ENCODE measurements around the gene PLEKHA1.

Gene PLEKHA1

DNA sequence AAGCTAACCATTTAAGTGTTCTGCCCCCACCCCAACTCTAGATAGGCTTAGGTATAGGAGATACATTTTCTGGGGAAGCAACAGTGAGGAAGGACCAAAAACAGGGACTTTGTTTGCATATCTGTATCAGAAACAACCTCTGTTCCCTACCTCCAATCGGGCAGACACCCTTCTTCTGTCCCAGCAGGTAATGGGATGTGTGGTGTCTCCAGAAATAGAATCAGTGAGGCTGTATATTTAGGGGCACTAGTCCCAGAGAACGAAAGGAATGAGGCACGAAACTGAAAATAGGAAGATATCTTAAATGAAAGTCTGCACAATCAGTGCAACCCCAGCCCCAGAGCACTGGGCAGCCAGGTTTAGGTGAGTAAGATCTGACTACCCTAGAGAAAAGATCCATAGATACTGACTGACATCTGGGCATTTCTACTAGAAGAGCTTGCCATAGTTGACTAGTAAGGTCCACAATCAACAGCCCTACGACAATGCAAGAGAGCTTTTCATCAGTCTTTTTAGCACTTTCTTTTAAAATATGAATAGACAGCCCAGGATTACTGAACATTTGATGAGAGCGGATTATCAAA, 28.1 kb downstream of the PLEKHA1 start:
- DNase-seq = no peak
- Histone ChIP-seq H2BK12ac (ENCODE audit: low read length in 2 of 2) (no peak overlapping the region), H2BK120ac (ENCODE audit: low read depth, low read length) (no peak overlapping the region), H3K27me3 (ENCODE audit: control insufficient read depth in 1 of 2, insufficient read depth in 1 of 2, low read length in 2 of 2) (no peaks in the 10 kb centered on the region), H3K4me3 (ENCODE audit: insufficient read depth in 1 of 2, low read depth in 1 of 2, low read length in 2 of 2) (no peak overlapping the region), H3K23ac (ENCODE audit: low read length in 2 of 2) (no peak overlapping the region), H3K79me1 (replicated peaks; ENCODE audit: low read length, poor library complexity, severe bottlenecking) (peaks cover 22% of the 10 kb centered on the region), H2AK5ac (ENCODE audit: low read length, severe bottlenecking) (no peak overlapping the region), H4K8ac (ENCODE audit: low read length) (no peak overlapping the region), H2AFZ (ENCODE audit: low read depth, low read length) (no peak overlapping the region), H2BK5ac (ENCODE audit: low read depth, low read length, poor library complexity, severe bottlenecking) (no peak overlapping the region), H3K36me3 (ENCODE audit: control insufficient read depth in 1 of 2, insufficient read depth in 2 of 2, low read depth in 1 of 2, low read length in 2 of 2) (peaks cover 6 to 51% of the 10 kb centered on the region in 2 experiments), H3K4me1 (ENCODE audit: control insufficient read depth, insufficient read depth, low read depth, low read length) (no peaks in the 10 kb centered on the region), H4K91ac (ENCODE audit: low read length) (no peak overlapping the region), H3K9ac (ENCODE audit: low read length) (no peak overlapping the region), H3K27ac (ENCODE audit: low read length, poor library complexity, severe bottlenecking) (no peak overlapping the region), H3K9me3 (ENCODE audit: control insufficient read depth, low read length) (no peaks in the 10 kb centered on the region), H3K4ac (ENCODE audit: low read depth in 1 of 2, low read length in 2 of 2) (no peak overlapping the region), H3K4me2 (ENCODE audit: low read length, poor library complexity, severe bottlenecking) (no peak overlapping the region), H3K18ac (ENCODE audit: low read depth in 1 of 2, low read length in 2 of 2) (no peak overlapping the region), H2BK15ac (ENCODE audit: low read depth, poor library complexity, severe bottlenecking) (no peak overlapping the region), H3K14ac (ENCODE audit: low read length in 2 of 2) (no peak overlapping the region)
- 100% methylated on average over 4 of the region's 5 CpGs for WGBS

DNA sequence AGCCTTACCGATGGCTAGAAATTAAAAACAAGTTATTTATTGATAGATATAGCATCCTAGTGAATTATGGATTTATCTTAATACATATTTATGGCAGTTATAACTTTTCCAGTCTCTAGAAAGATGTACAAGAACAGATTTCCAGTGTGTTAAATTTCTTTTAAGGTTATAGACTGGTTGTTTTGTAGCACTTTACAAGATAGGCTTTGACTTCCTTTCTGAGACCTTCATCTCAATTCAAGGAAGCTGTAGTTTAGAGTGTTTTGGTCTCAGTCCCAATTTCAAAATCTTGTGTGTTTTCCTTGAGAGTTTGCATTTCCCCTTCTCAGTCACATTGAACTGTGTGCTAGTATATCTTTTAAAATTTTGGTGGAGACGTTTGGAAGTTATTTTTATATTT, 30.1 kb downstream of the PLEKHA1 start:
- Histone ChIP-seq H3K14ac (ENCODE audit: low read length in 2 of 2) (no peak overlapping the region), H3K4me1 (ENCODE audit: control insufficient read depth, insufficient read depth, low read depth, low read length) (no peaks in the 10 kb centered on the region)
- DNase-seq = no peak

DNA sequence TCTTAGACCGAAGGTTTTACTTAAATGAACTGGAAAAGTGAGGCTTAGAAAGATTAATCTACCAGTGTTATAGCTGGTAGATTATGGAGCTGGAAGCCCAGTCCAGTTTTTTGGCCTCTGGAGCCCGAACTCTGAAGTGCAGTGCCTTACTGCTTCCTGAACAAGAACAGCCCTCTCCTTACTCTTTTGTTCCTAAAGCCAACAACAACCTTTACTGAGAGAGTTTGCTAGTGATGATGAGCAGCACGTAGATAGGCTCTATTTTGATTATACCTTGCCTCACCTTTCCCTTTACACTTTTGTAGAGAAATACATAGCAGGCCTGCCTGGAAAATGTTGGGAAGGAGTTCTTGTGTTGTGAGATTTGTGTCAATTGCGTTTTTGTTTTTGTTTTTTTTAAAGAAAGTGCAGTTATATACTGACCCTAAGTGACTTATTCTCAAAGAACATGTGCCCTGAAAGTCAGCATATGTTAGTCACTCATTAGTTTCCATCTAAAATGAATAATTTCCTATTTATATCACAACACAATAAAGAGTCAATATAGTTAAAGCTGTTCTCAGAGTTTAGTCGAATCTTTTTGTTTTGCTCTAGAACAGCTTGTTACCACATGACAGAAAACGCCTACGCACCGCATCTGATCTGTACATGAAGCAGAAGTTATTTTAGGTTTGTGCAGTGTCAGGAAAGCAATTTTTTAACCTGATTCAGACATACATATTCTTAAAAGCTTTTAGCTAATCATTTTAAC, 33.0 kb downstream of the PLEKHA1 start:
- no peak overlapping the region for H2BK12ac ChIP-seq (ENCODE audit: low read length in 2 of 2)
- no peak overlapping the region for H3K18ac ChIP-seq (ENCODE audit: low read depth in 1 of 2, low read length in 2 of 2)
- peaks cover 7 to 42% of the 10 kb centered on the region in 2 experiments for H3K36me3 ChIP-seq (ENCODE audit: control insufficient read depth in 1 of 2, insufficient read depth in 2 of 2, low read depth in 1 of 2, low read length in 2 of 2)
- no peak overlapping the region for H2BK120ac ChIP-seq (ENCODE audit: low read depth, low read length)
- H2BK5ac ChIP-seq (ENCODE audit: low read depth, low read length, poor library complexity, severe bottlenecking) = no peak overlapping the region
- no peak overlapping the region for H2AK5ac ChIP-seq (ENCODE audit: low read length, severe bottlenecking)
- H3K9ac ChIP-seq (ENCODE audit: low read length) = peak overlapping the region; percentile 12
- H3K4me2 ChIP-seq (ENCODE audit: low read length, poor library complexity, severe bottlenecking) = no peak overlapping the region
- no peaks in the 10 kb centered on the region for H3K4me1 ChIP-seq (ENCODE audit: control insufficient read depth, insufficient read depth, low read depth, low read length)
- no peak overlapping the region for H3K27ac ChIP-seq (ENCODE audit: low read length, poor library complexity, severe bottlenecking)
- H3K27me3 ChIP-seq (ENCODE audit: control insufficient read depth in 1 of 2, insufficient read depth in 1 of 2, low read length in 2 of 2) = no peaks in the 10 kb centered on the region
- H3K4me3 ChIP-seq (ENCODE audit: insufficient read depth in 1 of 2, low read depth in 1 of 2, low read length in 2 of 2) = no peak overlapping the region
- no peak overlapping the region for H3K23ac ChIP-seq (ENCODE audit: low read length in 2 of 2)
- no peak overlapping the region for H2AFZ ChIP-seq (ENCODE audit: low read depth, low read length)
- no peak overlapping the region for H4K8ac ChIP-seq (ENCODE audit: low read length)
- peaks cover 21% of the 10 kb centered on the region for H3K79me1 ChIP-seq (replicated peaks; ENCODE audit: low read length, poor library complexity, severe bottlenecking)
- H3K4ac ChIP-seq (ENCODE audit: low read depth in 1 of 2, low read length in 2 of 2) = no peak overlapping the region
- no peak for DNase-seq
- 100% methylated on average over 4 of the region's 8 CpGs for WGBS
- no peaks in the 10 kb centered on the region for H3K9me3 ChIP-seq (ENCODE audit: control insufficient read depth, low read length)
- no peak overlapping the region for H4K91ac ChIP-seq (ENCODE audit: low read length)
- no peak overlapping the region for H2BK15ac ChIP-seq (ENCODE audit: low read depth, poor library complexity, severe bottlenecking)
- H3K14ac ChIP-seq (ENCODE audit: low read length in 2 of 2) = no peak overlapping the region

More for the DNA sequence above, 30.1 kb downstream of the PLEKHA1 start:
- no peak overlapping the region for H2BK5ac ChIP-seq (ENCODE audit: low read depth, low read length, poor library complexity, severe bottlenecking)
- H4K8ac ChIP-seq (ENCODE audit: low read length) = no peak overlapping the region
- no peak overlapping the region for H3K23ac ChIP-seq (ENCODE audit: low read length in 2 of 2)
- H3K79me1 ChIP-seq (replicated peaks; ENCODE audit: low read length, poor library complexity, severe bottlenecking) = peaks cover 22% of the 10 kb centered on the region
- H2BK120ac ChIP-seq (ENCODE audit: low read depth, low read length) = no peak overlapping the region
- H2BK12ac ChIP-seq (ENCODE audit: low read length in 2 of 2) = no peak overlapping the region
- WGBS = no CpG with 5 or more reads among the region's 2 CpGs
- no peak overlapping the region for H3K4me2 ChIP-seq (ENCODE audit: low read length, poor library complexity, severe bottlenecking)
- no peak overlapping the region for H2AK5ac ChIP-seq (ENCODE audit: low read length, severe bottlenecking)
- no peak overlapping the region for H3K18ac ChIP-seq (ENCODE audit: low read depth in 1 of 2, low read length in 2 of 2)
- H3K9me3 ChIP-seq (ENCODE audit: control insufficient read depth, low read length) = no peaks in the 10 kb centered on the region
- no peak overlapping the region for H2AFZ ChIP-seq (ENCODE audit: low read depth, low read length)
- no peak overlapping the region for H3K9ac ChIP-seq (ENCODE audit: low read length)
- no peak overlapping the region for H3K4ac ChIP-seq (ENCODE audit: low read depth in 1 of 2, low read length in 2 of 2)
- peaks cover 6 to 44% of the 10 kb centered on the region in 2 experiments for H3K36me3 ChIP-seq (ENCODE audit: control insufficient read depth in 1 of 2, insufficient read depth in 2 of 2, low read depth in 1 of 2, low read length in 2 of 2)
- H3K27me3 ChIP-seq (ENCODE audit: control insufficient read depth in 1 of 2, insufficient read depth in 1 of 2, low read length in 2 of 2) = no peaks in the 10 kb centered on the region
- H4K91ac ChIP-seq (ENCODE audit: low read length) = no peak overlapping the region
- H3K27ac ChIP-seq (ENCODE audit: low read length, poor library complexity, severe bottlenecking) = no peak overlapping the region
- H3K4me3 ChIP-seq (ENCODE audit: insufficient read depth in 1 of 2, low read depth in 1 of 2, low read length in 2 of 2) = no peak overlapping the region
- H2BK15ac ChIP-seq (ENCODE audit: low read depth, poor library complexity, severe bottlenecking) = no peak overlapping the region

DNA sequence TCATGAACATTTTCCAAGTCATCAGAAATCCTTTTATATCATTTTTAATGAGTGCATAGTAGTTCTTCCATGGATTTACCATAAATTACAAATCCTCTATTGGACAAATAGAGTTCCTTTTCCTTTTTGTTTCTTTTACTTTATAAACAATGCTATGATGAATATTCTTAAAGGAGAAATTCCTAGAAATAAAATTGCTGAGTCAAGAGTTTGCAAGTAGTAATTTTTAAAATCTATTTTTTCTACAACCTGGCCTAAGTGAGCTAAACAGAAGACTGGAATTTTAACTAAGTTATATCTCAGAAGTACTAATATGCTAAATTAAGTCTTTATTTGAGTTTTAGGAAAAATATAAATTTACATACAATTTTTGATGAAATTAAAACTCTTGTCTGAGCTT, 38.8 kb downstream of the PLEKHA1 start:
- no peak overlapping the region for H3K4ac ChIP-seq (ENCODE audit: low read depth in 1 of 2, low read length in 2 of 2)

More for the DNA sequence above, 38.8 kb downstream of the PLEKHA1 start:
- H3K4me1 ChIP-seq (ENCODE audit: control insufficient read depth, insufficient read depth, low read depth, low read length) = no peaks in the 10 kb centered on the region
- peaks cover 19% of the 10 kb centered on the region for H3K79me1 ChIP-seq (replicated peaks; ENCODE audit: low read length, poor library complexity, severe bottlenecking)
- no peak overlapping the region for H2AK5ac ChIP-seq (ENCODE audit: low read length, severe bottlenecking)
- H3K23ac ChIP-seq (ENCODE audit: low read length in 2 of 2) = no peak overlapping the region
- DNase-seq = no peak
- H4K91ac ChIP-seq (ENCODE audit: low read length) = no peak overlapping the region
- H4K8ac ChIP-seq (ENCODE audit: low read length) = no peak overlapping the region
- H2BK5ac ChIP-seq (ENCODE audit: low read depth, low read length, poor library complexity, severe bottlenecking) = no peak overlapping the region
- H3K27me3 ChIP-seq (ENCODE audit: control insufficient read depth in 1 of 2, insufficient read depth in 1 of 2, low read length in 2 of 2) = no peaks in the 10 kb centered on the region
- no peaks in the 10 kb centered on the region for H3K9me3 ChIP-seq (ENCODE audit: control insufficient read depth, low read length)
- H2BK15ac ChIP-seq (ENCODE audit: low read depth, poor library complexity, severe bottlenecking) = no peak overlapping the region
- no peak overlapping the region for H3K27ac ChIP-seq (ENCODE audit: low read length, poor library complexity, severe bottlenecking)
- H3K4me2 ChIP-seq (ENCODE audit: low read length, poor library complexity, severe bottlenecking) = no peak overlapping the region
- H2BK12ac ChIP-seq (ENCODE audit: low read length in 2 of 2) = no peak overlapping the region
- H3K36me3 ChIP-seq (ENCODE audit: control insufficient read depth in 1 of 2, insufficient read depth in 2 of 2, low read depth in 1 of 2, low read length in 2 of 2) = peaks cover 7 to 44% of the 10 kb centered on the region in 2 experiments
- H3K4me3 ChIP-seq (ENCODE audit: insufficient read depth in 1 of 2, low read depth in 1 of 2, low read length in 2 of 2) = no peak overlapping the region
- H2BK120ac ChIP-seq (ENCODE audit: low read depth, low read length) = no peak overlapping the region
- no peak overlapping the region for H3K18ac ChIP-seq (ENCODE audit: low read depth in 1 of 2, low read length in 2 of 2)
- no peak overlapping the region for H2AFZ ChIP-seq (ENCODE audit: low read depth, low read length)
- no peak overlapping the region for H3K14ac ChIP-seq (ENCODE audit: low read length in 2 of 2)
- no peak overlapping the region for H3K9ac ChIP-seq (ENCODE audit: low read length)

All from mesenchymal stem cell (in vitro differentiated cells and primary cell).